OCI-LY1 (cell line): ENCODE data around the gene FN1.

Experiments used
- H2AFZ ChIP-seq: fragments of 200-600 bp; sonication (generic), shearing (Covaris generic); 2 replicates; pipeline ENCODE4 v1.6.0; 2014; ENCODE audit warnings: antibody characterized with exemption, mild to moderate bottlenecking, low read length
- H3F3A ChIP-seq: fragments of 200-600 bp; sonication (generic), shearing (Covaris generic); 2 replicates; pipeline ENCODE4 v1.6.0; 2014; ENCODE audit warnings: mild to moderate bottlenecking, antibody characterized with exemption, low read length, moderate library complexity; ENCODE audit not compliant: insufficient read depth
- H3K27ac ChIP-seq: fragments of 200-600 bp; sonication (generic); 2 replicates; pipeline ENCODE4 v1.5.1; 2014; ENCODE audit warnings: low read length, mixed run types, mild to moderate bottlenecking, low read depth; ENCODE audit not compliant: poor library complexity, severe bottlenecking
- H3K27me3 ChIP-seq: fragments of 200-600 bp; sonication (generic); 2 replicates; pipeline ENCODE4 v1.6.0; 2014; ENCODE audit warnings: antibody characterized with exemption, mild to moderate bottlenecking, low read length, moderate library complexity; ENCODE audit not compliant: insufficient read depth
- H3K36me3 ChIP-seq: fragments of 200-600 bp; sonication (generic); 2 replicates; pipeline ENCODE4 v1.6.1; 2014; ENCODE audit warnings: mild to moderate bottlenecking, antibody characterized with exemption, low read length, moderate library complexity, mixed read lengths; ENCODE audit not compliant: insufficient read depth
- H3K4me1 ChIP-seq: fragments of 200-600 bp; sonication (generic); 2 replicates; pipeline ENCODE4 v1.5.1; 2014; ENCODE audit warnings: mild to moderate bottlenecking, low read length, moderate library complexity; ENCODE audit not compliant: insufficient read depth, severe bottlenecking
- H3K4me2 ChIP-seq: fragments of 200-600 bp; sonication (generic), shearing (Covaris generic); 2 replicates; pipeline ENCODE4 v1.6.1; 2014; ENCODE audit warnings: low read length
- H3K4me3 ChIP-seq: fragments of 200-600 bp; sonication (generic); 2 replicates; pipeline ENCODE4 v1.5.1; 2014; ENCODE audit warnings: low read length, low read depth, mild to moderate bottlenecking, mixed read lengths; ENCODE audit not compliant: poor library complexity, severe bottlenecking
- H3K79me2 ChIP-seq: fragments of 200-600 bp; shearing (Covaris generic); 2 replicates; pipeline ENCODE4 v1.6.1; 2016; ENCODE audit warnings: mixed run types, low read length, mixed read lengths; ENCODE audit not compliant: insufficient read depth
- H3K9ac ChIP-seq: fragments of 200-600 bp; sonication (generic), shearing (Covaris generic); 2 replicates; pipeline ENCODE4 v1.6.1; 2014; ENCODE audit warnings: mild to moderate bottlenecking, low read length, mixed read lengths
- H3K9me2 ChIP-seq: fragments of 200-600 bp; sonication (generic), shearing (Covaris generic); 2 replicates; pipeline ENCODE4 v1.6.1; 2014; ENCODE audit warnings: low read depth, mild to moderate bottlenecking, low read length, mixed read lengths
- H3K9me3 ChIP-seq: fragments of 200-600 bp; shearing (Covaris generic); 2 replicates; pipeline ENCODE4 v1.6.1; 2014; ENCODE audit warnings: low read length, mixed read lengths
- H4K20me1 ChIP-seq: fragments of 200-600 bp; sonication (generic), shearing (Covaris generic); 2 replicates; pipeline ENCODE4 v1.6.0; 2016; ENCODE audit warnings: mild to moderate bottlenecking, low read length; ENCODE audit not compliant: insufficient read depth
- CTCF ChIP-seq: fragments of 200-600 bp; sonication (generic), shearing (Covaris generic); IDR thresholded peaks from 2 replicates; pipeline ENCODE4 v1.5.1; 2017; ENCODE audit warnings: mild to moderate bottlenecking, antibody characterized with exemption, low read length, moderate library complexity, mixed read lengths
- EZH2 ChIP-seq: fragments of 200-600 bp; sonication (generic), shearing (Covaris generic); IDR thresholded peaks from 2 replicates; pipeline ENCODE4 v1.8.0; 2017; ENCODE audit warnings: borderline replicate concordance, mixed run types, mild to moderate bottlenecking, antibody characterized with exemption, low read length, moderate library complexity, mixed read lengths

The FN1 gene

GRCh38 chr2:215431778-215432758 is 3.8 kb downstream of the FN1 start:
- no peak overlapping the region for H3K27ac ChIP-seq
- H3K27me3 ChIP-seq: peaks cover 3% of the 10 kb centered on the region; the same call in 1 of the 2 replicates
- H3K9me2 ChIP-seq: no peaks in the 10 kb centered on the region
- no peaks in the 10 kb centered on the region for H4K20me1 ChIP-seq
- H3K4me3 ChIP-seq: no peak overlapping the region
- no peak overlapping the region for H3K4me2 ChIP-seq
- H3F3A ChIP-seq: no peaks in the 10 kb centered on the region
- H3K9me3 ChIP-seq: no peaks in the 10 kb centered on the region
- no peak overlapping the region for H2AFZ ChIP-seq
- no peaks in the 10 kb centered on the region for H3K79me2 ChIP-seq
- no peak overlapping the region for H3K9ac ChIP-seq
- peaks cover 16% of the 10 kb centered on the region for H3K4me1 ChIP-seq
- no peak for TF ChIP-seq EZH2
- TF ChIP-seq CTCF: no peak
- no peaks in the 10 kb centered on the region for H3K36me3 ChIP-seq

- Histone ChIP-seq H3K4me2 (no peak overlapping the region), H3K4me1 (peaks cover 9% of the 10 kb centered on the region), H3K27ac (no peak overlapping the region), H2AFZ (no peak overlapping the region), H3K79me2 (no peaks in the 10 kb centered on the region), H3K9ac (no peak overlapping the region), H4K20me1 (no peaks in the 10 kb centered on the region), H3F3A (no peaks in the 10 kb centered on the region), H3K9me2 (no peaks in the 10 kb centered on the region), H3K36me3 (no peaks in the 10 kb centered on the region), H3K9me3 (no peaks in the 10 kb centered on the region), H3K4me3 (no peak overlapping the region), H3K27me3 (peaks cover 3% of the 10 kb centered on the region; the same call in 1 of the 2 replicates)
- no peak for TF ChIP-seq CTCF
- TF ChIP-seq EZH2: no peak
These were observed 4.6 kb downstream of the FN1 start for GRCh38 chr2:215431290-215431689.

DNA sequence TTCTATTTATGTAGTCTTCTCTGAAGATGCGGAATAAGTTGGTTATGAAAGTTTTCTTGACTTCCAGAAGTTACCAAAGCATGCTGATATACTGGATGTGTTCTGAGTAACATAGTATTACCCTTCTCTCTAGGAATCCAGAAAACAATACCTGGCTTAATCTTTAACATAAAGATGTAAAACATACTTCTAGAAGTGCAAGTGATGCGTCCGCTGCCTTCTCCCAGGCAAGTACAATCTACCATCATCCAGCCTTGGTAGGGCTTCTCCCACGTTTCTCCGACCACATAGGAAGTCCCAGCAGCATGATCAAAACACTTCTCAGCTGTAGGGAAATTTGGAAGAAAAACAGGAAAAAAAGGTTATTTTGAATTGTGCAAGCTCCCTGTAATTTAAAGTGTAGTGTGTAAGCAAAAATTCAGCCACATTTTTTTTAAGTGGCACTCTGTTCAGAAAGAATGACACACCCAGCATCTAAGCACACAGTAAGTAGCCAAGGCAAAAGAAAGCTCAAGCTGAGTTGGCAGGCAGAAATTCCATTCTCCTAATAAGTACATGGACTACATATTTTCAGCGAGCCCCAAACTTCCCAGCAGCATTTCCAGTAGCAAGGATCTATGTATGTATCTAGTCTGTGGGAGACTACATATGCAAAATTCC is 5.2 kb downstream of the FN1 start:
- H3K4me2 ChIP-seq: no peak overlapping the region

More for the DNA sequence above, 5.2 kb downstream of the FN1 start:
- no peaks in the 10 kb centered on the region for H3K79me2 ChIP-seq
- no peak overlapping the region for H3K9ac ChIP-seq
- H2AFZ ChIP-seq: no peak overlapping the region
- no peak overlapping the region for H3K4me3 ChIP-seq
- peaks cover 3% of the 10 kb centered on the region; the same call in 1 of the 2 replicates for H3K27me3 ChIP-seq
- H4K20me1 ChIP-seq: no peaks in the 10 kb centered on the region
- no peak for TF ChIP-seq CTCF
- no peak for TF ChIP-seq EZH2
- H3F3A ChIP-seq: no peaks in the 10 kb centered on the region
- no peak overlapping the region for H3K27ac ChIP-seq
- H3K9me3 ChIP-seq: no peaks in the 10 kb centered on the region
- peaks cover 7% of the 10 kb centered on the region for H3K4me1 ChIP-seq
- no peaks in the 10 kb centered on the region for H3K36me3 ChIP-seq
- H3K9me2 ChIP-seq: no peaks in the 10 kb centered on the region
